Breast epithelium (tissue), 4 donors: ENCODE measurements around the gene ITGA3. TPM values are rescaled to one million over a fixed set of nuclear protein-coding genes. Genes with fewer than 3 reads are reported as not detected.

Experiments used
- DNase-seq, 2 donors: peaks; one replicate each; pipeline ENCODE4 v3.0.0-alpha.2; 2019; ENCODE audit warnings: low spot score in 2 of 2
- H3K27ac ChIP-seq, 2 donors: fragments of 200-600 bp; sonication (generic) in 1 of 2; one replicate each; pipeline ENCODE4 v1.5.1; 2016 to 2019; ENCODE audit warnings: mild to moderate bottlenecking in 1 of 2
- H3K27me3 ChIP-seq, 2 donors: fragments of 200-600 bp; sonication (generic) in 1 of 2; one replicate each; pipeline versions ENCODE4 v1.5.1 to v1.6.0; 2017 to 2019; ENCODE audit warnings: control low read depth in 1 of 2, mild to moderate bottlenecking in 1 of 2
- H3K36me3 ChIP-seq: fragments of 200-600 bp; one replicate; pipeline ENCODE4 v1.5.1; 2019
- H3K4me1 ChIP-seq, 2 donors: fragments of 200-600 bp; sonication (generic); one replicate each; pipeline ENCODE4 v1.5.1; 2016 to 2019; ENCODE audit warnings: control low read depth in 1 of 2
- H3K4me3 ChIP-seq, 3 donors: fragments of 200-600 bp; sonication (generic); 1 replicate in 2 of 3; 2 replicates in 1 of 3; pipeline ENCODE4 v1.5.1; 2016 to 2019; ENCODE audit warnings: mild to moderate bottlenecking in 3 of 3, moderate library complexity in 2 of 3
- H3K9me3 ChIP-seq, 2 donors: fragments of 200-600 bp; sonication (generic) in 1 of 2; one replicate each; pipeline ENCODE4 v1.5.1; 2016 to 2019; ENCODE audit warnings: control low read depth in 1 of 2
- POLR2A ChIP-seq: fragments of 450-650 bp; IDR thresholded peaks from one replicate; pipeline ENCODE4 v1.6.1; 2016; ENCODE audit warnings: antibody characterized with exemption, mild to moderate bottlenecking, moderate library complexity
- POLR2AphosphoS5 ChIP-seq, 3 donors: sonication (generic); formaldehyde crosslinking; IDR thresholded peaks; one replicate each; pipeline ENCODE4 v1.6.1; 2017; ENCODE audit warnings: antibody characterized with exemption in 3 of 3
- intact Hi-C: fragments of 100-400 bp; cut with DNase I; formaldehyde crosslinking; loops from one replicate; pipeline ENCODE4 v1.15.1; 2023; ENCODE audit warnings: low total_unique reads
- total RNA-seq, 3 donors: library from RNA; depleted of rRNA; stranded (reverse); fragments of >200 nt; gene quantifications; one replicate each; pipeline ENCODE4 v1.1.0, GENCODE V29; 2016
- TF ChIP-seq, protein P1 (sequence below), 3 donors: fragments of 450-650 bp; IDR thresholded peaks; one replicate each; pipeline ENCODE4 v1.5.1; 2016 to 2017; ENCODE audit warnings: antibody characterized with exemption in 3 of 3, mild to moderate bottlenecking in 3 of 3, moderate library complexity in 3 of 3

The ITGA3 gene
- total RNA-seq, 3 donors from 2014 or later = 10.6 to 67.6 (median 48.5) TPM

GRCh38 chr17:50090971-50091917 is 35.3 kb downstream of the ITGA3 start:
- no peak for TF ChIP-seq POLR2A
- no peak for TF ChIP-seq POLR2AphosphoS5 (IDR thresholded peaks at IDR 0.05)
- TF ChIP-seq, protein P1, sequence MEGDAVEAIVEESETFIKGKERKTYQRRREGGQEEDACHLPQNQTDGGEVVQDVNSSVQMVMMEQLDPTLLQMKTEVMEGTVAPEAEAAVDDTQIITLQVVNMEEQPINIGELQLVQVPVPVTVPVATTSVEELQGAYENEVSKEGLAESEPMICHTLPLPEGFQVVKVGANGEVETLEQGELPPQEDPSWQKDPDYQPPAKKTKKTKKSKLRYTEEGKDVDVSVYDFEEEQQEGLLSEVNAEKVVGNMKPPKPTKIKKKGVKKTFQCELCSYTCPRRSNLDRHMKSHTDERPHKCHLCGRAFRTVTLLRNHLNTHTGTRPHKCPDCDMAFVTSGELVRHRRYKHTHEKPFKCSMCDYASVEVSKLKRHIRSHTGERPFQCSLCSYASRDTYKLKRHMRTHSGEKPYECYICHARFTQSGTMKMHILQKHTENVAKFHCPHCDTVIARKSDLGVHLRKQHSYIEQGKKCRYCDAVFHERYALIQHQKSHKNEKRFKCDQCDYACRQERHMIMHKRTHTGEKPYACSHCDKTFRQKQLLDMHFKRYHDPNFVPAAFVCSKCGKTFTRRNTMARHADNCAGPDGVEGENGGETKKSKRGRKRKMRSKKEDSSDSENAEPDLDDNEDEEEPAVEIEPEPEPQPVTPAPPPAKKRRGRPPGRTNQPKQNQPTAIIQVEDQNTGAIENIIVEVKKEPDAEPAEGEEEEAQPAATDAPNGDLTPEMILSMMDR (IDR thresholded peaks at IDR 0.05) = no peak
- peaks cover 0 to 4% of the 10 kb centered on the region in 2 donors for H3K4me1 ChIP-seq
- no peak for DNase-seq
- H3K27me3 ChIP-seq = no peaks in the 10 kb centered on the region
- H3K27ac ChIP-seq = no peak overlapping the region
- H3K9me3 ChIP-seq = no peaks in the 10 kb centered on the region
- intact Hi-C loops = no loop called here
- H3K4me3 ChIP-seq = no peak overlapping the region
- no peaks in the 10 kb centered on the region for H3K36me3 ChIP-seq

- no peaks in the 10 kb centered on the region for H3K27me3 ChIP-seq
- H3K36me3 ChIP-seq = no peaks in the 10 kb centered on the region
- TF ChIP-seq, protein P1 (IDR thresholded peaks at IDR 0.05) = no peak
- TF ChIP-seq POLR2A = no peak
- DNase-seq = no peak
- H3K9me3 ChIP-seq = no peaks in the 10 kb centered on the region
- peaks cover 0 to 10% of the 10 kb centered on the region in 2 donors for H3K4me1 ChIP-seq
- no peak overlapping the region for H3K4me3 ChIP-seq
- no peak overlapping the region for H3K27ac ChIP-seq
- intact Hi-C loops = no loop called here
Observed at GRCh38 chr17:50091918-50092285, 36.0 kb downstream of the ITGA3 start.

GRCh38 chr17:50093246-50093645 is 37.3 kb downstream of the ITGA3 start:
- Histone ChIP-seq H3K27me3 (no peaks in the 10 kb centered on the region), H3K36me3 (no peaks in the 10 kb centered on the region), H3K9me3 (no peaks in the 10 kb centered on the region), H3K27ac (no peak overlapping the region), H3K4me3 (no peak overlapping the region), H3K4me1 (peaks cover 0 to 10% of the 10 kb centered on the region in 2 donors)
- no peak for DNase-seq
- intact Hi-C loops = no loop called here
- TF ChIP-seq POLR2AphosphoS5 (IDR thresholded peaks at IDR 0.05) = no peak
- TF ChIP-seq, protein P1 (IDR thresholded peaks at IDR 0.05) = no peak
- TF ChIP-seq POLR2A = no peak

GRCh38 chr17:50093807-50094206 is 37.9 kb downstream of the ITGA3 start:
- H3K27me3 ChIP-seq = no peaks in the 10 kb centered on the region
- intact Hi-C loops = no loop called here
- no peaks in the 10 kb centered on the region for H3K9me3 ChIP-seq
- H3K4me3 ChIP-seq = no peak overlapping the region
- TF ChIP-seq POLR2AphosphoS5 (IDR thresholded peaks at IDR 0.05) = no peak
- TF ChIP-seq, protein P1 (IDR thresholded peaks at IDR 0.05) = no peak
- H3K4me1 ChIP-seq = peaks cover 0 to 10% of the 10 kb centered on the region in 2 donors
- no peak for DNase-seq
- no peak overlapping the region for H3K27ac ChIP-seq
- H3K36me3 ChIP-seq = no peaks in the 10 kb centered on the region

DNA sequence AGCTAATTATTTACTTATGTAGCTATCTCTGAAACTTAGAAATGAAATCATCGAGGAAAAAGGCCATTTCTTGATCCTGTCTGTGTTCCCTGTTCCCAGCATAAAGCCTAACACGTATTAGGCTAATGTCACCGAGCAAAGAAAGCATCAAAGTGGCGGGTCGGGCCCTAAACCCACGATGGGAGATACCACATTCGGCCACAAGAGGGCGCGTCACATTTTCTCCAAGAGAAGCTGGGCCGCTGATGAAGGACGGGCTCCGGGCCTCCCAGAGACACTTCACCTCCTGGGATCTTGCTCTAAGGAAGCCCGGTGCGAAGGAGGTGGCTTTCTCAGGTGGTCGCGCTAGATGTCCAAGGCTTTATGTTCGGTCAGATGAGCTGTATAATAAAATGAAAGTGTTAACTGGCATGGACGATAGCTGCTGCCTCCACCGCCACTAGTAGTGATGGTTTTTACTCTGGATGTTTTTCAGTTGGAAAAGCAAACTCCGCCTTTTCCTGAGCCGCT is 38.4 kb downstream of the ITGA3 start:
- no peaks in the 10 kb centered on the region for H3K36me3 ChIP-seq
- H3K27me3 ChIP-seq = no peaks in the 10 kb centered on the region
- peak; percentile 83 to 94 for DNase-seq
- peaks cover 0 to 10% of the 10 kb centered on the region in 2 donors for H3K4me1 ChIP-seq
- TF ChIP-seq, protein P1 (IDR thresholded peaks at IDR 0.05) = peak; percentile 91 to 98 (median 95)
- no peak for TF ChIP-seq POLR2A
- TF ChIP-seq POLR2AphosphoS5 (IDR thresholded peaks at IDR 0.05) = peak in 2 of 3 donors; percentile 21 to 40
- H3K4me3 ChIP-seq = peak overlapping the region; percentile 84 to 99 (median 98)
- peak overlapping the region; percentile 84 to 92 for H3K27ac ChIP-seq
- H3K9me3 ChIP-seq = no peaks in the 10 kb centered on the region
- intact Hi-C loops = no loop called here
